Breast epithelium (tissue), 4 donors: ENCODE results near the gene SORCS3. TPM values are rescaled to one million over a fixed set of nuclear protein-coding genes. Genes with fewer than 3 reads are reported as not detected.

Source experiments
- DNase-seq, 2 donors: peaks; one replicate each; pipeline ENCODE4 v3.0.0-alpha.2; 2019; ENCODE audit warnings: low spot score in 2 of 2
- H3K27ac ChIP-seq, 2 donors: fragments of 200-600 bp; sonication (generic) in 1 of 2; one replicate each; pipeline ENCODE4 v1.5.1; 2016 to 2019; ENCODE audit warnings: mild to moderate bottlenecking in 1 of 2
- H3K27me3 ChIP-seq, 2 donors: fragments of 200-600 bp; sonication (generic) in 1 of 2; one replicate each; pipeline versions ENCODE4 v1.5.1 to v1.6.0; 2017 to 2019; ENCODE audit warnings: control low read depth in 1 of 2, mild to moderate bottlenecking in 1 of 2
- H3K36me3 ChIP-seq: fragments of 200-600 bp; one replicate; pipeline ENCODE4 v1.5.1; 2019
- H3K4me1 ChIP-seq, 2 donors: fragments of 200-600 bp; sonication (generic); one replicate each; pipeline ENCODE4 v1.5.1; 2016 to 2019; ENCODE audit warnings: control low read depth in 1 of 2
- H3K4me3 ChIP-seq, 3 donors: fragments of 200-600 bp; sonication (generic); 1 replicate in 2 of 3; 2 replicates in 1 of 3; pipeline ENCODE4 v1.5.1; 2016 to 2019; ENCODE audit warnings: mild to moderate bottlenecking in 3 of 3, moderate library complexity in 2 of 3
- H3K9me3 ChIP-seq, 2 donors: fragments of 200-600 bp; sonication (generic) in 1 of 2; one replicate each; pipeline ENCODE4 v1.5.1; 2016 to 2019; ENCODE audit warnings: control low read depth in 1 of 2
- POLR2A ChIP-seq: fragments of 450-650 bp; IDR thresholded peaks from one replicate; pipeline ENCODE4 v1.6.1; 2016; ENCODE audit warnings: antibody characterized with exemption, mild to moderate bottlenecking, moderate library complexity
- POLR2AphosphoS5 ChIP-seq, 3 donors: sonication (generic); formaldehyde crosslinking; IDR thresholded peaks; one replicate each; pipeline ENCODE4 v1.6.1; 2017; ENCODE audit warnings: antibody characterized with exemption in 3 of 3
- intact Hi-C: fragments of 100-400 bp; cut with DNase I; formaldehyde crosslinking; loops from one replicate; pipeline ENCODE4 v1.15.1; 2023; ENCODE audit warnings: low total_unique reads
- total RNA-seq, 3 donors: library from RNA; depleted of rRNA; stranded (reverse); fragments of >200 nt; gene quantifications; one replicate each; pipeline ENCODE4 v1.1.0, GENCODE V29; 2016
- TF ChIP-seq, protein P1 (sequence below), 3 donors: fragments of 450-650 bp; IDR thresholded peaks; one replicate each; pipeline ENCODE4 v1.5.1; 2016 to 2017; ENCODE audit warnings: antibody characterized with exemption in 3 of 3, mild to moderate bottlenecking in 3 of 3, moderate library complexity in 3 of 3

SORCS3 gene
- total RNA-seq, 3 donors from 2014 or later, result under 0.01 to 0.16 TPM; not detected in 1

DNA sequence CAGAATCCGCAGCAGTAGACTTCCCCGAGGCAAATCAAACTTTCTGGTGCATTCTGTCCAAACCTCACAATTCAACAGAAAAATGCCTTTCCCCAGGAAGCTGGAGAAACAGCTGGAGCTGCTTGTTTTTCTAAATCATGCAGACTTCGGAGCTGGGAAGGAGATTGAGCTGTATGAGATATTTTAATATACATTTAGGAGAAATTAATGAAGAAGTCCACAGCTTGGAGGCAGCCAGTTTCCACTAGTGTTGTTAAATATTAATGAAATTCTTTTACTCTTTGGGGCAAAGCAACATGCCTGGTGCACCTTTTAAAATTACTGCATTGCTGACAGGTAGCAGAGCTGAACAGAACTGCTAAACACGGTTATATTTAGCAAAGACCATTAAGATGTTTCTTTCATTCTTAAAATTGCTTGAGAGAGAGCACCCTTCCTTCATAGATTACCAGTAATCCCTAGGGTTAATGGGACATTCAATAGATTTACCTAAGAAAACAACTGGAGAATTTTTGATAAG lies 566.4 kb downstream of the SORCS3 start:
- H3K27me3 ChIP-seq, result no peaks in the 10 kb centered on the region
- TF ChIP-seq POLR2AphosphoS5 (IDR thresholded peaks at IDR 0.05) (no peak), POLR2A (no peak)
- TF ChIP-seq, protein P1, sequence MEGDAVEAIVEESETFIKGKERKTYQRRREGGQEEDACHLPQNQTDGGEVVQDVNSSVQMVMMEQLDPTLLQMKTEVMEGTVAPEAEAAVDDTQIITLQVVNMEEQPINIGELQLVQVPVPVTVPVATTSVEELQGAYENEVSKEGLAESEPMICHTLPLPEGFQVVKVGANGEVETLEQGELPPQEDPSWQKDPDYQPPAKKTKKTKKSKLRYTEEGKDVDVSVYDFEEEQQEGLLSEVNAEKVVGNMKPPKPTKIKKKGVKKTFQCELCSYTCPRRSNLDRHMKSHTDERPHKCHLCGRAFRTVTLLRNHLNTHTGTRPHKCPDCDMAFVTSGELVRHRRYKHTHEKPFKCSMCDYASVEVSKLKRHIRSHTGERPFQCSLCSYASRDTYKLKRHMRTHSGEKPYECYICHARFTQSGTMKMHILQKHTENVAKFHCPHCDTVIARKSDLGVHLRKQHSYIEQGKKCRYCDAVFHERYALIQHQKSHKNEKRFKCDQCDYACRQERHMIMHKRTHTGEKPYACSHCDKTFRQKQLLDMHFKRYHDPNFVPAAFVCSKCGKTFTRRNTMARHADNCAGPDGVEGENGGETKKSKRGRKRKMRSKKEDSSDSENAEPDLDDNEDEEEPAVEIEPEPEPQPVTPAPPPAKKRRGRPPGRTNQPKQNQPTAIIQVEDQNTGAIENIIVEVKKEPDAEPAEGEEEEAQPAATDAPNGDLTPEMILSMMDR (IDR thresholded peaks at IDR 0.05), result no peak
- intact Hi-C loops, result no loop called here
- H3K9me3 ChIP-seq, result no peaks in the 10 kb centered on the region
- no peaks in the 10 kb centered on the region for H3K36me3 ChIP-seq
- no peak overlapping the region for H3K4me3 ChIP-seq
- DNase-seq, result no peak
- no peaks in the 10 kb centered on the region for H3K4me1 ChIP-seq
- no peak overlapping the region for H3K27ac ChIP-seq

DNA sequence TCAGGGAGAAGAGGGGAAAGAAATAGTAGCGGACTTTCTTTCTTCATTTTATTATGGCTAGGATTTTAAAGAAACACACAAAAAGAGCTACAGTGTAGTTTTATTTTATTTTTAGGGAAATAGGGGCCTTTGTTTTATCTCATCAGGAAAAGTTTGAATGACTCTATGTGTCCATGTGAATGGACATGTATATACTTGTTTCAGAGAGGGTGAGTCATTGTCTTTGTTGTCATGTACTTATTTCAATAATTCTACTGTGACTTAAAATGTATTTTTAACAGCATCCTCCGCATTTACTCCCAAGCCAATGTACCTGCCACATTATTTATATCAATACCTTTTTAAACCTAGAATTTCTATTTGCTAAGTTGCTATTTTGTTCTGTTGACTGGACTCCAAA lies 569.5 kb downstream of the SORCS3 start:
- intact Hi-C loops, result no loop called here
- H3K27me3 ChIP-seq, result no peaks in the 10 kb centered on the region
- no peaks in the 10 kb centered on the region for H3K9me3 ChIP-seq
- TF ChIP-seq POLR2AphosphoS5 (IDR thresholded peaks at IDR 0.05) (no peak), POLR2A (no peak)
- TF ChIP-seq, protein P1 (IDR thresholded peaks at IDR 0.05), result no peak
- no peak for DNase-seq
- no peaks in the 10 kb centered on the region for H3K36me3 ChIP-seq
- no peaks in the 10 kb centered on the region for H3K4me1 ChIP-seq
- H3K27ac ChIP-seq, result no peak overlapping the region
- no peak overlapping the region for H3K4me3 ChIP-seq

DNA sequence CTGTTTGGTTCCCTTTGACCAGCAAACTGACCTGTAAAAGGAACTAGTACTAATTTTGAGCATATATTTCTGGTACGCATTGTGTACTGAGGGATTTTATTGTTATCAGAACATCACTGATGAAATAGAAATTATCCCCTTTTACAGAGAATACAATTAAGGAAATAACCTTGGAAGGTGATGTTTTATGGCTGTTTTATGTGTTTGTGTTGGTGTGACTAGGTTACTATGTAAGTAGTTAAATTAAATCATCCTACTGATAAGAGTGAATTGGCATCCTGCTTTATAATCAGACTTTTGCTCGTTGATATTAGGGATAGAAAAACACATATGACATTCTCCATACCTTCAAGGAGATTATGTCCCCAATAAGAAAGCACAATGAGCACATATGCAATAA lies 596.6 kb downstream of the SORCS3 start:
- Histone ChIP-seq H3K27ac (no peak overlapping the region), H3K4me3 (no peak overlapping the region), H3K9me3 (peaks cover 0 to 12% of the 10 kb centered on the region in 2 donors), H3K27me3 (no peaks in the 10 kb centered on the region), H3K4me1 (no peaks in the 10 kb centered on the region), H3K36me3 (no peaks in the 10 kb centered on the region)
- DNase-seq, result no peak
- no peak for TF ChIP-seq POLR2A
- TF ChIP-seq, protein P1 (IDR thresholded peaks at IDR 0.05), result no peak
- TF ChIP-seq POLR2AphosphoS5 (IDR thresholded peaks at IDR 0.05), result no peak
- intact Hi-C loops, result no loop called here

DNA sequence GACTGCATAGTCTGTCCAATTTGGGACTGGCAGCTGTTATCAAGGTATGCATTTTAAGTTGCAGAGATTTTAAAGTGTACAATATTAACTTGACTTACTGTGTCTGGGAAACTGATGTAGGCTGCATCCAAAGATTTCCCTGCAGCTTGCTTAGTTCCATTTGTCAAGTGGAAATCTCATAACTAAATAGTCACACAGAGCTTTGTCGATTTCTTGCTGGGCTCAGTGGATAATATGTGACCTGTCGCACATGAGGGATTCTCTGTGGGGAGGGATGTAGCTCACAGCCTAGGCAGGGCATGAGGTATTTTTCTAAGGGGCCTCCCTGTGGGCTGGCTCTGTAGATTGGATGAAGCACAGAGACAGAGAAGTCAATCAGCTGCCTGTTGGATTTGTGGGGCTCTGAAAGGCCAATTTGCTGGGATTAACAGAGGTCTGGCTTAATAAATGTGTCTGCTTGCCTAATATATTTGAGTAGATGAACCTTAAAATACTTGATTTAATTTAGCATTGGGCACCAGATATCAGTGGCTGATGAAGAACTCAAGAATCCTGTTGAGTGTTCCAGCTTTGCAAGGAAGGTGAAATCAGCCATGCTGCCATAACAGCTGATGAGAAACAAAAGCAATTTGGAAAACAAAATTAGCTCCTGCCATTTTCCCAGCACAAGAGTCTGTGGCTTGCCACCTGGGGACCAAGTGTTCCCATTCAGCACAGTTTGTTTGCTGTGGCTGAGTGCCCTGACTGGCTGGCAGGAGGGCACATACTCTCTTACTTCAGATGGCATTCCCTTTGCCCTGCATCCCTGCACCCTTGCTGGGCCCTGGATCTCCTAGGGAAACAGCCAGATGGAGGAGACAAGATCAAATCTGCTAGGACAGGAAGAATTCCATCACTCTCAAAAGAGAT lies 598.5 kb downstream of the SORCS3 start:
- intact Hi-C loops, result no loop called here
- no peaks in the 10 kb centered on the region for H3K36me3 ChIP-seq
- peaks cover 0 to 5% of the 10 kb centered on the region in 2 donors for H3K9me3 ChIP-seq
- H3K4me3 ChIP-seq, result no peak overlapping the region
- TF ChIP-seq, protein P1 (IDR thresholded peaks at IDR 0.05), result no peak
- TF ChIP-seq POLR2AphosphoS5 (IDR thresholded peaks at IDR 0.05), result no peak
- TF ChIP-seq POLR2A, result no peak
- H3K27me3 ChIP-seq, result no peaks in the 10 kb centered on the region
- H3K4me1 ChIP-seq, result no peaks in the 10 kb centered on the region
- H3K27ac ChIP-seq, result no peak overlapping the region
- no peak for DNase-seq

DNA sequence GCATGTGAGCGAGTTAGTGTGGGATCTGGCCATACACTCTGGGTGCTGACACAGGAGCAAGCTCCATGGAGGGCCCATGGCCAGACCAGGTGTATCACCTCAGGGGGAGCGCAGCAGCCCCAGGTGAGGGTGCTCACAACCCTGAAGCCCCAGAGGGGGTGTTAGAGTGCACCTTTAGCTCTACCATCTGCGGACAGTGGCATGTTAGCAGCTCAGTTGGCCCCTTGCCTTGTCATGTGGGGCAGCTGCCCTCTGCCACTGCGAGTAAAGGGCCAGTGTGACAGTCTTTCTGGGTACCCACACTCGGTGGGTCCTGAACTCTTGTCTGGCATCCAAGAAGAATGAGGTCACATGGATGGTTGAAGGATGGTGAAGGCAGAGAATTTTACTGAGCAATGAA lies 600.2 kb downstream of the SORCS3 start:
- DNase-seq, result no peak
- Histone ChIP-seq H3K4me3 (no peak overlapping the region), H3K27ac (no peak overlapping the region), H3K9me3 (no peaks in the 10 kb centered on the region), H3K4me1 (no peaks in the 10 kb centered on the region), H3K36me3 (no peaks in the 10 kb centered on the region), H3K27me3 (no peaks in the 10 kb centered on the region)
- TF ChIP-seq POLR2AphosphoS5 (IDR thresholded peaks at IDR 0.05) (no peak), POLR2A (no peak)
- TF ChIP-seq, protein P1 (IDR thresholded peaks at IDR 0.05), result no peak
- intact Hi-C loops, result no loop called here
